HG02938 (cell line): ENCODE data around the gene MAP2K3.
A peak's percentile ranks its signal among the peaks of the same experiment; 100 is the strongest.

Source experiments
- ATAC-seq: cut with Tn5 transposase; IDR thresholded peaks from one replicate; pipeline ENCODE4 v1.9.1; 2021; ENCODE audit warnings: mild to moderate bottlenecking, moderate library complexity; ENCODE audit not compliant: unreplicated experiment

The MAP2K3 gene

DNA sequence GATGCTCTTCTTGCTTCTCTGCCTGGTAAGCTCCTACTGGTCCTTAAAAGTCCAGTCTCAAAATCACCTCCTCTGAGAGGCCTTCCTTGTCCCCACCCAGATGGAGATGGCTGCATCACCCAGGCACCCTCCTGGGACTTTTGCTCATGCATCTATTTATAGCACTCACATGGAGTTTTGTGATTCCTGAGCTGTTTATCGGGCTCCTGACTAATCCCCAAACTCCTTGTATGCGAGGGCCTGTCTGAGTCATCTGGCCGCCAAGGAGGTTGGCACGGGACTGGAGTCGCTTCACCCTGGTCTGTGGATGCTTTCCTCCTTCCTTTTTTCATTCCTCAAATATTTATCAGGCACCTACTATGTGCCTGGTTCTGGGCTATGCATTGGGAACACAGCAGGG lies 2.3 kb upstream of the MAP2K3 start:
- ATAC-seq: no peak

DNA sequence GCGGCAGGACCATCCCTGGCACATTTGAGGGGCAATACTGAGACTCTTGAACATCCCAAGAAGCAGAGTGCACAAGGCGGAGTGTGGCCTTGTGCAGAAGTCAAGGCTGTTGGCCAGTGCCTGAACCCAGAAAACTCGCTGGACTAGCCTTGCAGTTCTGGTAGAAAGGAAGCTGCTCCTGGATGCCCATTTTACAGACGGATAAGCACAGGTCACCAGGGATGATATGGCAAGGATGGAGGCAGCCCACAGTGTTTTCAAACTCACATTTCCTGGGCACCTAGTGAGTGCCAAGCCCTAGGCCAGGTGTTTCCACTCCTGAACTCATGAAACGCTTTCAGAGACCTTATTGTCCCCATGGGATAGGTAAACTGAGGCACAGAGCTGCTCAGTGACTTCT lies 1.7 kb upstream of the MAP2K3 start:
- no peak for ATAC-seq

DNA sequence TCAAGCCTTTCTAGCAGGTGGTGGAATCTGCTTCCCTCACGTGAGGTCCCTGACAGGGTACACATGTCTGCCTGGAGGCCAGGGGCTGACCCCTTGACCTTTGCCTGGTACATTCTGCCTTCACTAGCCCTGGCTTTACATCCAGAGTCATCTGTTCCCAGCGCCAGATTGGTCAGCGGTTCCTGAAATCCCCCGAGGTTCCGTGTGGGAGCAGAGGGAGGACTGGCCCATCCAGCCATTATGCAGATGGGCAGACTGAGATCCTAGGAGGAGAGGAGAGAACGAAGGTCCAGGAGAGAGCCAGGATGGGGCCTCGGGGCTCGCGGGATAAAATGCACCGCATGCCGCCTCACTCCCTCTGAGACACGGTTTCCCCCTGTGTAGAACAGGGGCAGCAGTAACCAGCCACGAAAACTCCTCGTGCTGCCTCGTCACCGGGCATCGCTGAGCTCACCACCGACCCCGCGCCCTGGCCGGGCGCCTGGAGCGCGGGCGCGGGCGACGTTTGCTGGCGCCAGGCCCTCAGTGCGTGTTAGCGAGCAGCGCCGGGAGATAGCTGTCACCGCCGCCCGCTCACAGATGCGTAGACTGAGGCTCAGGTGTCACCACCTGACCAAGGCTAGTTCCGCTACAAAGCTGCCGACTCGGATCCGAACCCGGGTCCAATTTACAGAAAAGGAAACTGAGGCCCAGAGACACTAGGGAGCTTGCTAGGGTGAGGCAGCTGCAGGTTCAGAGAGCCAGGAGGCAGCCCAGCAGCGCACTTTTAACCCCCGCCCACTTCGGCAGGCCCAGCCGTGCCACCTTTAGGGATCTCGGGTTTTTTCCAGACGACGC lies 811 bp upstream of the MAP2K3 start:
- ATAC-seq: peak; percentile 2

DNA sequence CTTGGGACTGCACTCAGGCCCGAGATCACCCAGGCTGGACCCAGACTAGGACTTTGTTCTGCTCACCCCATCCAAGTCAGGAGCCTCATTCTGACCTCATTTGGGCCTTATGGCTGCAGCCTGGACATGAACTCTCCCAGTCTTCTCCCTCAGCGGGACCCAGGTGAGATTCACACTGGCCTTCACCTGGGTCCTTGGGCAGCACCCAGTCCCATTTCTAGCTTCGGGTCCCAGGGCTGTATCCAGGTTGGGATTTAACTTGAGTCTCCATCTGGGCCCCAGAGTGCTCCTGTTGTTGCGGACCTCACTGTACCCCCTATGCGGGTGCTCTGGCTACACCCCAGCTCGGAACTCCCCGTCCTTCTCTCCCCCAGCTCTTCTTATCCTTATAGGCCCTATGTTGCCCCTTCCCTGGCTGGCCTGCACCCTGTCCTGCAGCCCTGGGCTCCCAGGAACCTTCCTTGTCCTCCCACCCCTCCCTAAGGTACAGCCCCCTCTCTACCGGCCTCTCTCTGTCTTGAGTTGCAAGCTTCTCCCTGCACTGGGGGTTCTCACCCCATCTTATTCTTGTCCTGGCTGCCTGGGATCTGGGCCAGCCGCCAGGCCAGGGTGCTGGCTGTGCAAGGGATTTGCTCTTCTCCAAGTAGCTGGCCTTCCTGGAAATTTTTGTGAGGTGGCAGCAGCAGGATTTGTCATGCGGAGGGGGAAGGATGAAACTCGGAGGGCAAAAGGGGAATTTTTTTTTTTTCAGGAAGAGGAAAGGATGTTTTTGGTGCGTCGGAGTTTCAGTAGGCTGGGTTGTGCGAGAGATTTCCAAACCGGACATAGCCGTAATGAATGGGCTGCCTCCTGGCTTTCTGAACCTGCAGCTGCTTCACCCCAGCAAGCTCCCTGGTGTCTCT lies 904 bp downstream of the MAP2K3 start:
- ATAC-seq: no peak

DNA sequence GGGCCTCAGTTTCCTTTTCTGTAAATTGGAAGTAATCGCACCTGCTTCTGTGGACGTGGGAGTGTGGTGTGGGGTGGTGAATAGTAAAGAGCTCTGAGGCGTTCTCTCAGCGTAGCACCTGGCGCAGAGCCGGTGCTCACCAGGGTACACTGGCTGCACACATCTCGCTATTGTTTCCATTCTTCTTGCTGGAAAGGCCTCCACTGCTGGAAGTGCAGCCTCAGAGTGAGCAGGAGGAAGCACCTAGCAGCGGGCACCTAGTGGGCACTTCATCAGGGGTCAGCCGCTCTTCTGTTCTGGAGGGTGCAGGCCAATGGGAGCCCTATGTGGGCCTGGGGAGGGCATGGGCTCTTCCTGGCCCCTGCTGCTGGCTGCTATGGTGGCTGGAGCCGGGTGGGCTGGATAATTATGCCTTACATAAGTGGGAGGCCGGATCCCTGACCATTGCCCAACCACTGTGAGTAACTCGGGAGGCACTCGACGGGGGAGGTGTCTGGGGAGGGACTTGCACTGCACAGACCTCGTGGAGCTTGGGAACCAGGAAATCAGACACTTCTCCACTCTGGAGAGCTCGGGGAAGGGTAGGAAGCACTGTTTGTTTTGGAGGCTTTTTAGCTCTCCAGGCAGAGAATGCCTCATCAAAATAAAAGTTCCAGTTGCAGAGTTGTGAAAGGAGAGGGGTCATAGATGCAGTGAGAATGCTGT lies 1.7 kb downstream of the MAP2K3 start:
- no peak for ATAC-seq

- ATAC-seq: no peak
These were observed 2.6 kb downstream of the MAP2K3 start for GRCh38 chr17:21286909-21287702.

DNA sequence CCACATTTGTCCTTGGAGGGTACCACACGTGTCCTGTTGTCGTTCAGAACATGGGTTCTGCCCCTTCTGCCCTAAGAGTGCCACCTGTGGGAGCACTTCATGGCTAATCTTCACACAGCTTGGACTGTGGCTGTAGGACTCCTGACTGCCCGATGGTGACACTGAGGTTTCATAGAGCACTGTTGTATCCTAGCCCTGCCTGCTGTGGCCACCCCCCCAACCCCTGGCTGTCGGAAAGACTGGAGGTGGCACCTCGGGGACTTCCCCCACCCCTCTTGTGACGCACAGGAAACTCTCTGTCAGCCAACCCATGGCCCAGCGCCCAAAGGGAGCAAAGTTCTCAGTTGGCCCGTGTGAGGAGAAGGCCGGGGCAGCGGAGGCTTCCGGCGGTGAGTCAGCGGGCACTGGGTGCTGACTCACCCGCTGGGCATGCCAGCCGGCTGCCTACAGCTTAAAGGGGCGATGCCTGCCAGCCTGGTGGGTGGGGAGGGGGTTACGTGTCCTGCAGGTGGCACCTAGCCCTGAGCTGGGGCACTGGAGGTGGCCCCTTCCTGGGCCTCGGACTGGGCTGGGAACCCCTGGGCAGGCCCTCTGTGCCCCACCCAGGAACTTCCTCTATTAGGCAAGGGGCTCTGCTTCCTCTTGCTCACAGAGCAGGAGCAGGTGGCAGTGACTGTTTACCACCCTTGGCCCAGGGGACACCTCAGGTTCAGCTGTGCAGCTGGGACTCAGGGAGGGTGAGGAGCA lies 3.4 kb downstream of the MAP2K3 start:
- ATAC-seq: peak; percentile 29

DNA sequence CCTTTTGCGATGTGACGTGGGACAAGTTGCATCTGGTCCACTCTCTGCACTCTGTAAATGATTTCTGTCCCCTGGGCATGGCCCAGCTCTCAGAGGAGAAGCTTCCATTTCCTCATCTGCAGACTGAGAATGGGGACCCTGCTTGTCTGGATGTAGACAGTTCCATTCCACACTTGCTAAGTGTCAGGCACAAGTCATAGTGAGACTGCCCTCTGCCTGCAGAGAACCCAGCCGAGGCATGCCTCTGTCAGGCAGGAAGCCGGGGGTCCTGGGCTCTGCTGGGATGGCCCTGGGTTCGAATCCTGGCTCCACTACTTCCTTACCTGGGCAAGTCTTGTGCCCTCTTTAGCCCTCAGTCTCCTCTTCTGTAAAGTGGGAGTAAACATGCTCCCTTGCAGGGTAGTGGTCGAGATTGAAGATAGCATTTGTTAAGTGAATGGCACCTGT lies 4.1 kb downstream of the MAP2K3 start:
- peak; percentile 9 for ATAC-seq

DNA sequence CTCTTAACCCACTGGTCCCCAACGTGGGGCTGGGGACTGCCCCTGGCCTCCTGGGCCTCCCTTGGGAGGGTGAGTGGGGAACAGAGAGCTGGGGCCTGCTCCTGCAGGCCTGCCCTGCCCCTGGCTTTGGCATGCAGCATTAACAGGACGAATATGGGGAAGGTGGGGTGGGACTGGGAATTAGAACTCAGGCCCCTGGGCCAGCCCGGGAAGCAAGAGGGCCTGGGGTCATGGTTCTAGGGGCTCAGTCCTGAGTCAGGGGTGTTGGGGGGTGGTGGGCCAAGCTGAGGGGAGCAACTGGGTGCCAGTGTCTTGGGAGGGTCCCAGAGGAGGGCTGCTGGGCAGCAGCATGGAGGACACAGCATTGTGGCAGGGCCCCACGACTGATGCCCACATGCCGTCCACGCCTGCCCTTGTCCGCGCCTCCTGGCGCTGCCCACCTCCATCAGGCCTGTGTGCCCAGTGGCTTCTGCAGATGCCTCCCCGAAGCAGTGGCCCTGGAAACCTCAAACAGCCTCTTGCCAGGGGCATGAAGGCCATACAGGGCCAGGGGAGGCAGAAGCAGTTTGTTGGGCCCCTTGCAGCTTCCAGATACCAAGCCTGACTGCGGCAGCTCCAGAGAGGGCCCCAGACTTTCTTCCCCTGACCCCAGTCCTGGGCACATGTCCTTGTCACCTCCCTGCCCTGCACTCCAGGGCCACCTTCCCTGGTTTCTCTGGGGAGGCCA lies 4.8 kb downstream of the MAP2K3 start:
- ATAC-seq: no peak

DNA sequence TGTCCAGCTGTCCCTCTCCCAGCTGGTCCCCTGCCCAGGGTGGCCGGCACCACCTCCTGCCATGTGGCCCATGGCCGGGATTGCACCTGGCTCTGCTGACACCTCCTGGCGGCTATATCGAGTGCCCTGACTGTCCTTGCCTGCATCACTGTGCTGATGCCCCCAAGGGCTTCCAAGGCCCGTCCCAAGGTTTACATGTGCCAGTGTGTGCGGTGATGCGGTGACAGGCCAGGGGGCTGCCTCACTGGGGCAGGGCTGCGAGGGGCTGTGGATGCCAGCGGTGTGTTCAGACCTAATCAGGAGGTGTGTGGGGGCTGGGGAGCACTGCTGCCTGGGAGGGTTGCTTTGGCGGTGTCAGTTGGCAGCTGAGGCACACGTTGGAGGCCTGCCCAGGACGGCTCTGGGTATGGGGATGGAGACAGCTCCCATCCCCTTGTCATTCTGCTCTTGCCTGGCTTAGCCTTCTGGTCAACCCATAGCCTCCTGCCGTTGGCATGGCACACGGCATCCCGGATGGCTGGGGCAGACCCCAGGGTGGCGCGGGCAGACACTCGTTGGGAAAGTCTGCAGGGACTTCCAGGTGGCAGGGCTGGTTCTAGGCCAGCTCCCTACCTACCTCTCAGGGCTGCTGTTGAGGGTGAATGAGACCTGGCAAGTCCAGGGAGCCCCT lies 5.5 kb downstream of the MAP2K3 start:
- ATAC-seq: no peak

DNA sequence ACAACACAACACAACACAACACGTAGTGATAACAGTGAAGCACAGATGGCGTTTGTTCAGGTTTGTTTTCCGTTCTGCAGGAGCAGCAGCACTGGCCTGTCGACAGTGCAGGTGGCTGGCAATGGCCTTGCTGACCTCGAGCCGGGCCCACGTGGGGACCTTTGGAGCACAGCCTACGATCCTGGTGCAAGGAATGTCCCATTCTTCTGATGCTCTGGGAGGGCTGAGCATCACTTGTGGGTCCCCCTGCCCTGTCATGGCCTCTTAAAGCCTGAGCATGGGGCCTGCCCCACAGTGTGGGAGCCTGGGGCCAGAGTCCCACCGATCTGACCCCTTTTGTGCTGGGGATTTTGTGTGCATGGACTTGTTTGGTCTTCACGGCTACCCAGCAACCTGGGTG lies 6.8 kb downstream of the MAP2K3 start:
- ATAC-seq: no peak

DNA sequence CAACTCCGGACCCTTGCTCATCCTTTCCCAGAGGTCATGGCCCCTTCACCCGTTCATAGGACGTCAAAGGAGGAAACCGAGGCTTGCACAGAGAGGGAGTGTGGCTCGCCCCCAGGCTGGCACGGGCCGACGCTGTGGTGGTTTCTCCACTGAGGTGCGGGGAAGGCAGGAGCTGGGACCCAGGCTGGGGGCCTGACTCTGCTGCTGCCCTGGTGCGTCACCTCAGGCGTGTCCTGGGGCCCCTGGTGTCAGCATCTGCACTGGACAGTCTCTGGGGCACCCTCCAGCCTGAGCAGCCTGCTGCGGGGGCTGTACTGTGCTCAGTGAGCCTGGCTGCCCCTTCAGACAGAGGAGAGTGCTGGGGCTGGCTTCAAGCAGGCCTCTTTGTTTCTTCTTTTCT lies 7.4 kb downstream of the MAP2K3 start:
- ATAC-seq: no peak

DNA sequence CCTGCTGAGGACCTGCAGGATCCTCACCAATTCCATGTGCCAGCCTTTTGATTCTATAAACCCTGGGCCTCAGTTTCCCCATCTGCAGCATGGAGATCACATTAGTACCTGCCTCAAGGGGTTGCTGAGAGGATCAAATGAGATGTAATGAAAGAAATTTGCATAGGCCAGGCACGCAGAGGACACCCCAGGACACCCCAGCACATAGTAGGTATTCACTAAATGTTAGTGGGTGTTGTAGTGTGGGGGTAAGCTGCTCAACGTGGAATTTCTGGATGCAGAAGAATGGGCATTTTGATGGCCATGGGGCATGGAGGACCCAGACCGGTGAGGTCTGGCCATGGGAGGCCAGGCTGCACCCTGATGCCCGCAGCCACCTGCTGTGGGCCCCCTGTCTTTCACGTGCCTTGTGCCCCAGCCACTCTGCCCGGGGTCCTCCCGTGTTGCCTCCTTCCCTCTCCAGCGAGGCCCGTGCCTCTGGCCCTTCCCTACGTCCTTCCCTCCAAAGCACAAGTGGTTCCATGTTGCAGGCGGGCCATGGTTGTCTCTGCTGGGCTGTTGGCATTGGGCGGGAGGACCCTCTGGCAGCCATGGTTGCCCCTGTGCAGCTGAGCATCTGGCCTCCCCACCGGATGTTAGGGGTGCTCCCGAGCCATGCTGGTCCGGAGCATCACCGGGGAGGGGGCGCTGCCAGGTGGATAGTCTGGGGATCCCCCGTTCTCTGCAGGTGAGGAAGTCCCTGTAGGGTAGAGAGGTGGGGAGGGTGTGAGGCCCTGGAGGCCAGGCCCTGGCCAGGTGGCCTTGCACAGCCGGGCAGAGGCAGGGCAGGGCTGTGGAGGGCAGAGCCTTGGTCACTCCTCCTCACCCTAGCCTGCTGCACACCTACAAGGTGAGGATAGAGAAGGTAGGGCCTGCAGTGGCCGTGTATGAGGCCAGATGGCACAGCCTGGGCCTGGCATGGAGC lies 8.6 kb downstream of the MAP2K3 start:
- no peak for ATAC-seq

- ATAC-seq: no peak
These were observed 9.3 kb downstream of the MAP2K3 start for GRCh38 chr17:21293831-21294210.

- ATAC-seq: no peak
These were observed 10.0 kb downstream of the MAP2K3 start for GRCh38 chr17:21294321-21295035.

- no peak for ATAC-seq
These were observed 10.8 kb downstream of the MAP2K3 start for GRCh38 chr17:21295036-21295952.
